Gastrocnemius medialis (tissue), 4 donors: ENCODE results near the gene AGAP1.

Experiments
- CTCF ChIP-seq, 5 experiments: fragments of 450-650 bp in 3 of 5; fragments of 200-600 bp in 2 of 5; sonication (generic) in 2 of 5; IDR thresholded peaks in 4 of 5; conservative IDR thresholded peaks in 1 of 5; 1 replicate in 4 of 5; 2 replicates in 1 of 5; pipeline ENCODE4 v1.5.1; 2016 to 2019; ENCODE audit warnings: antibody characterized with exemption in 5 of 5, mild to moderate bottlenecking in 3 of 5, moderate library complexity in 3 of 5
- POLR2A ChIP-seq, 2 donors: fragments of 450-650 bp; IDR thresholded peaks; one replicate each; pipeline ENCODE4 v1.6.1; 2017; ENCODE audit warnings: antibody characterized with exemption in 2 of 2, mild to moderate bottlenecking in 2 of 2, moderate library complexity in 2 of 2

DNA sequence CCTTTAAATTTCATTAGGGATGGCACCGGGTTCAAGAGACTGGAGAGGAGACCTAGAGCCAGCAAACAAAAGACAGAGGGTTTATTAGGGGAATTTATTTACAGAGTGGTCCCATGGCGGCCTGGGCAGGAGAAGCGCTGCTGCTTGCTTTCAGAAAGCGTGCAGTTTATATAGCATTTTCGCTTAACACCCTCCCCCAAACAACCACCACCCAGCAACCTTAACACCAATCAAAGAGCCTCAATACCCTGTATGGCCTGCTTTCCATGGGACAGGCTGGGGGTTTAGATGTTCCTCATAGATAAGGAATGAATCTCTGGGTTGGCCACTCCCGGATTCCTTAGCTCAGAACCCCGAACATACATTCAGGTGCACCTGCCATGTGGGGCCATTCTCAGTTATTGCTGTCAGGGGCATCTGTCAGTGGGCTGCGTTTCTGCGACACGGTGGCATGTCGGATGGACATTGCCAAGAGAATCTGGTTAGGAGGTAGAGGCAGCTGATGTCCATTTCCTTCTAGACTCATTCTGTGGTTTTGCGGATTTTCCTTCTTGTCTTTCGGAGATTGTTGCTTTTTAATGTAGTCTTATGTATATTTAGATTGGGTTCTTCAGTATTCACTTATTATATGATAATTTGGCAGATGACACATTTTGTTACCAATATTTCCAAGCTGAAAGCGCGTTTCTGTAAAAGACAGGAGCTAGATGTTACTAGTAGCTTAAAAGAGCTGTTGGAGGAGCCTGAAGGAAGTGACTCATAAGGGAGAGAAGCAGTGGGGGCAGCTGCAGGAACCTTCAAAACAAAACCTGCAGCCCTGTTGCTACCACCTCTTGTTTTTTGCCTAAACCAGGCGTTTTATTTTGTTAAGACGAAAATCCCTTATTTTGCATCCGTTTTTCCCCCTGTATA, 7.2 kb downstream of the AGAP1 start:
- TF ChIP-seq CTCF (IDR thresholded peaks at IDR 0.05 in 4 of 5, conservative IDR thresholded peaks at IDR 0.05 in 1 of 5) (no peak), POLR2A (IDR thresholded peaks at IDR 0.05) (no peak)
